Ascending aorta (tissue), 2 donors: ENCODE measurements around the gene NOL4L. TPM values are rescaled to one million over a fixed set of nuclear protein-coding genes. Genes with fewer than 3 reads are reported as not detected.

Experiments
- DNase-seq, 2 donors: peaks; one replicate each; pipeline ENCODE4 v3.0.0-alpha.2; 2019; ENCODE audit warnings: low spot score in 2 of 2
- H3K27ac ChIP-seq, 2 donors: fragments of 200-600 bp; sonication (generic); one replicate each; pipeline ENCODE4 v1.5.1; 2016 to 2017; ENCODE audit warnings: mild to moderate bottlenecking in 1 of 2
- H3K27me3 ChIP-seq: fragments of 200-600 bp; sonication (generic); one replicate; pipeline ENCODE4 v1.5.1; 2017
- H3K36me3 ChIP-seq, 2 donors: fragments of 200-600 bp; sonication (generic); one replicate each; pipeline ENCODE4 v1.5.1; 2016
- H3K4me1 ChIP-seq, 2 donors: fragments of 200-600 bp; sonication (generic); one replicate each; pipeline ENCODE4 v1.5.1; 2016 to 2017; ENCODE audit warnings: mild to moderate bottlenecking in 1 of 2
- H3K4me3 ChIP-seq, 2 donors: fragments of 200-600 bp; sonication (generic); one replicate each; pipeline ENCODE4 v1.5.1; 2016 to 2017; ENCODE audit warnings: mild to moderate bottlenecking in 1 of 2
- H3K9me3 ChIP-seq, 2 donors: fragments of 200-600 bp; sonication (generic); one replicate each; pipeline ENCODE4 v1.5.1; 2016
- intact Hi-C: fragments of 100-400 bp; cut with DNase I; formaldehyde crosslinking; loops from one replicate; pipeline ENCODE4 v1.15.1; 2023
- total RNA-seq: library from RNA; depleted of rRNA; stranded (reverse); fragments of >200 nt; gene quantifications from one replicate; pipeline ENCODE4 v1.1.0, GENCODE V29; 2016
- TF ChIP-seq, protein P1 (sequence below), 3 experiments: fragments of 200-600 bp in 2 of 3; fragments of 450-650 bp in 1 of 3; sonication (generic) in 2 of 3; IDR thresholded peaks; one replicate each; pipeline ENCODE4 v1.5.1; 2016 to 2019; ENCODE audit warnings: antibody characterized with exemption in 3 of 3, mild to moderate bottlenecking in 1 of 3, moderate library complexity in 1 of 3

The NOL4L gene
- total RNA-seq, 1 donor from 2014 or later: 19.8 TPM

GRCh38 chr20:32455171-32455900, 129.8 kb downstream of the NOL4L start:
- H3K4me1 ChIP-seq: peaks cover 13 to 14% of the 10 kb centered on the region in 2 donors
- H3K27ac ChIP-seq: no peak overlapping the region
- no peaks in the 10 kb centered on the region for H3K27me3 ChIP-seq
- no peak for DNase-seq
- H3K4me3 ChIP-seq: no peak overlapping the region
- intact Hi-C loops: no loop called here
- peaks cover 8 to 19% of the 10 kb centered on the region in 2 donors for H3K36me3 ChIP-seq
- TF ChIP-seq, protein P1, sequence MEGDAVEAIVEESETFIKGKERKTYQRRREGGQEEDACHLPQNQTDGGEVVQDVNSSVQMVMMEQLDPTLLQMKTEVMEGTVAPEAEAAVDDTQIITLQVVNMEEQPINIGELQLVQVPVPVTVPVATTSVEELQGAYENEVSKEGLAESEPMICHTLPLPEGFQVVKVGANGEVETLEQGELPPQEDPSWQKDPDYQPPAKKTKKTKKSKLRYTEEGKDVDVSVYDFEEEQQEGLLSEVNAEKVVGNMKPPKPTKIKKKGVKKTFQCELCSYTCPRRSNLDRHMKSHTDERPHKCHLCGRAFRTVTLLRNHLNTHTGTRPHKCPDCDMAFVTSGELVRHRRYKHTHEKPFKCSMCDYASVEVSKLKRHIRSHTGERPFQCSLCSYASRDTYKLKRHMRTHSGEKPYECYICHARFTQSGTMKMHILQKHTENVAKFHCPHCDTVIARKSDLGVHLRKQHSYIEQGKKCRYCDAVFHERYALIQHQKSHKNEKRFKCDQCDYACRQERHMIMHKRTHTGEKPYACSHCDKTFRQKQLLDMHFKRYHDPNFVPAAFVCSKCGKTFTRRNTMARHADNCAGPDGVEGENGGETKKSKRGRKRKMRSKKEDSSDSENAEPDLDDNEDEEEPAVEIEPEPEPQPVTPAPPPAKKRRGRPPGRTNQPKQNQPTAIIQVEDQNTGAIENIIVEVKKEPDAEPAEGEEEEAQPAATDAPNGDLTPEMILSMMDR (IDR thresholded peaks at IDR 0.05): no peak
- H3K9me3 ChIP-seq: no peaks in the 10 kb centered on the region

DNA sequence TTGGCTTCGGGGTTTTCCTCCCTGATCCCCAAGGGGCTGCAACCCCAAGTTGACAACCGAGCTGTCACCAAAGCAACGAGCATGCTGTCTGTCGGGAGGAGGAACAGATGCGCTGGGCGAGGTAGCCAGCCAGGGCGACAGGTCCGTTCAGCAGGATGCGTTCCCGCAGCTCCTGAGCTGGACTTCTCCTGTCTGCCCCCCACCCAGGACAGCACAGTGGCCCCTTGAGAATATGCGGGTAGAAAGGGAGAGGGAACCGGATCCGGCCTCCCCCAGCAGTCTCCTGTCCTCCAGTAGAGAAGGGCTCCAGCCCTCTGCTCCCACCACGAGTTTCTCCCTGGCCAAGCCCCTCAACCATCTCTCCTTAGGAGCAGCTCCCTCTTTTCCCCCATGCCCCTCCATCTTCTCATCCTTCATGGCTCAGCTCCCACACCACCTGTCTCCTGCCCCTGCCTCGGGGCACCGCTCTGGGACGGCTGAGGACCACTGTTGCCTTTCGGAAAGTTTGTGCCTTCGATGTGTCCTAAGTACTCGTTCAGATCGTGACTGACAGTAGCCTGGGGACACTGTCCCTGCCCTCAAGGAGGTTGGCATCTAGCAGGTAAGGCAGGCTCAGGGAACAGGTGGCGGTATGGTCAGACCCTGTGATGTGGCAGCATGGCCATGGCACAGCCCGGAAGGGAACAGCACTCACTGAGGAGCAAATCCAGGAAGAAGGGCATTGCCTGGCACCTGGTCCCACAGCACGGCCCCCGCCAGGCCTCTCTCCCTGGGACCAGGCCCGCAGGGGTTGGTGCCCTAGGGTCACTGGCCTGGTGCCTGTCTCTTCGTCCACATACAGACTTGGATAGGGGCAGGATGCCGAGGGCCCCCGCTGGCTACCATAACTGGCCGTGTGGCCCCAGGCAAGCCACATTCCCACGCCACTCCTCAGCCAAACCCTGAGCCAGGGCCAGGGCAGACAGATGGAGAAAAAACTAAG, 130.7 kb downstream of the NOL4L start:
- Histone ChIP-seq H3K4me3 (no peak overlapping the region), H3K36me3 (peaks cover 8 to 19% of the 10 kb centered on the region in 2 donors), H3K27me3 (no peaks in the 10 kb centered on the region), H3K9me3 (no peaks in the 10 kb centered on the region), H3K4me1 (peaks cover 13 to 14% of the 10 kb centered on the region in 2 donors), H3K27ac (no peak overlapping the region)
- intact Hi-C loops: no loop called here
- TF ChIP-seq, protein P1 (IDR thresholded peaks at IDR 0.05): no peak
- no peak for DNase-seq

DNA sequence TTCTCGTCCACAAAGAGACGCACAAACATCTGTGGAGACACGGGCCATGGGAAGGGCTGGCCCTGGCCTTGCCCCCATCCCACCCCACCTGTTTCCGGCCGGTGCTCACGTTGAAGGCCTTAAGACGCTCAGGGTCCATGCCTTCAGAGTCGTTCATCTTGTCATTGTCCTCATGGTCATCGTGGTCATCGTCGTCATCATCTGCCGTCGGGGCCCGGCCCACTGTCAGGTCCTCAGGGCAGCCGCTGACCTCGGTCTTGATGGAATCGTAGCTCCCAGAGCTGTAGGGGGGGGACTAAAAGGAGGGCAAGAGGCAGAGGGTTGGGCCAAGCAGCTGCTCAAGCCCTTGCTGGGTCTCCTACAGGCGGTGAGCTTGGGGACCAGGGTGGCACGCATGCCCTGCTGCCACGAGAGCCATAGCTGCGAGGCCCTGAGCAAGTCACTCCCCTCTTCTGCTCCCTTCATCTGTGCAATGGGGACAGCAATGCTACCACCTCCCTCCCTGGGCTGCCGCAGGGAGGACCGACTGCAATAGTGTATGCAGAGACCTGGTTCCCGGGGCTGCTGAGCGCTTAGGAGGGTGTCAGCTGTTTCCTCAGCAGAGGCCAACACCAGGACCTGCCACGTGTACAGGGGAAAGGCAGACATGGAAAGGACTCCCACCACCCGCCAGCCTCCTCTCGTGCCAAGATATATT, 131.5 kb downstream of the NOL4L start:
- Histone ChIP-seq H3K4me3 (no peak overlapping the region), H3K36me3 (peaks cover 8 to 19% of the 10 kb centered on the region in 2 donors), H3K9me3 (no peaks in the 10 kb centered on the region), H3K27ac (no peak overlapping the region), H3K27me3 (no peaks in the 10 kb centered on the region), H3K4me1 (peaks cover 13 to 14% of the 10 kb centered on the region in 2 donors)
- no peak for DNase-seq
- intact Hi-C loops: no loop called here
- TF ChIP-seq, protein P1 (IDR thresholded peaks at IDR 0.05): no peak

DNA sequence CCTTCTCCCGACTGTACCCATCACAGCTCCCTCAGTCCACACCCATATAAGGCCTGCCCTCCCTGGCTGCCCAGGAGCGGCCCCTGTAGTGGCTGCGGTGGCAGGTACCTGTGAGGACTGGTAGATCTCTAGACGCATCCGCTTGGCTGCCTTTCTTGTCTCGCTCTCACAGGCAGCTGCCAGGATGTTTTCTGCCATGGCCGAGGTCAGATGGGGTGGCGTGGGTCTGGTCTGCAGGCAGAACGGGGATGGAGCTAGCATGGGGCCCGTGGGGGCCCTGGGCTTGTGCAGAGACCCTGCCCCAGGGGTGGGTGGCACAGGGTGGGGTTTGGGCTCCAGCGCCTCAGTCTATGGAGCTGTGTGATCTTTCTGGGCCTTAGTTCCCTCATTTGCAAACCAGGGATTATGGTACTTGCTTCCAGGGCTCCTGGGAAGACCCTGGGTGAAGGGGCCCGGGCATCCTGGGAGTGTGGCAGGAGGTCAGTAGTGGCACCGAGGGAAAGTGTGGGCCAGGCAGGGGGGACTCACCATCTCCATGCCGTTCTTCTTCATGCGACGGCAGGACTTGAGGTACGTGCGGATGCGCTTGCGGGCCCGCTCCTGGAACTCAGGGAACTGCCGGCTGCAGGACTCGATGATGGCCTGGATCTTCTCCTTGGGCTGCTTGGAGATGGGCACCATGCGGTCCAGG, 132.2 kb downstream of the NOL4L start:
- Histone ChIP-seq H3K9me3 (no peaks in the 10 kb centered on the region), H3K4me3 (no peak overlapping the region), H3K27ac (no peak overlapping the region), H3K36me3 (peaks cover 8 to 19% of the 10 kb centered on the region in 2 donors), H3K4me1 (peaks cover 13 to 14% of the 10 kb centered on the region in 2 donors), H3K27me3 (no peaks in the 10 kb centered on the region)
- TF ChIP-seq, protein P1 (IDR thresholded peaks at IDR 0.05): no peak
- no peak for DNase-seq
- intact Hi-C loops: no loop called here
